ENCODE results near the gene UGT1A4.
"Not testable (repeated sequence)": the region's sequence is repeated elsewhere in the genome, so short reads cannot be mapped to it uniquely, and the experiment has no call there.

The UGT1A4 gene

GRCh38 chr2:233700028-233700635 lies 18.4 kb upstream of the UGT1A4 start:
- DNase-seq = no peak

- not testable (repeated sequence) for DNase-seq
Measured at GRCh38 chr2:233700842-233701241, 17.7 kb upstream of the UGT1A4 start.

GRCh38 chr2:233702238-233702637 lies 16.3 kb upstream of the UGT1A4 start:
- DNase-seq = no peak

GRCh38 chr2:233705911-233706506 lies 12.5 kb upstream of the UGT1A4 start:
- no peak for DNase-seq

GRCh38 chr2:233706720-233707119 lies 11.8 kb upstream of the UGT1A4 start:
- DNase-seq = no peak

- DNase-seq = no peak
Measured at GRCh38 chr2:233707940-233708644, 10.4 kb upstream of the UGT1A4 start.

- DNase-seq = no peak
Measured at GRCh38 chr2:233708942-233709341, 9.6 kb upstream of the UGT1A4 start.

GRCh38 chr2:233711312-233712008 lies 7.1 kb upstream of the UGT1A4 start:
- DNase-seq = peak in 11 of 14 donors; percentile 1 to 61 (median 17)

GRCh38 chr2:233712611-233713261 lies 5.8 kb upstream of the UGT1A4 start, which contains the start of gene UGT1A5:
UGT1A5 (plus strand) TSS chr2:233712907; CDS start chr2:233712992, 85 bp downstream.
- DNase-seq = no peak

GRCh38 chr2:233713262-233713615 lies 5.3 kb upstream of the UGT1A4 start:
- DNase-seq = no peak

- no peak for DNase-seq
Measured at GRCh38 chr2:233714121-233714520, 4.4 kb upstream of the UGT1A4 start.

- DNase-seq = no peak
Measured at GRCh38 chr2:233728723-233729301, 10.3 kb downstream of the UGT1A4 start, which contains the start of gene UGT1A3. UGT1A3 (plus strand) TSS chr2:233729042; CDS start chr2:233729127, 85 bp downstream.

- DNase-seq = not testable (repeated sequence)
Measured at GRCh38 chr2:233736868-233737653, 18.5 kb downstream of the UGT1A4 start.

GRCh38 chr2:233740870-233741269 lies 22.3 kb downstream of the UGT1A4 start:
- DNase-seq = no peak

GRCh38 chr2:233743464-233744259 lies 25.1 kb downstream of the UGT1A4 start:
- no peak for DNase-seq

GRCh38 chr2:233745073-233745755 lies 26.7 kb downstream of the UGT1A4 start:
- DNase-seq = no peak

GRCh38 chr2:233745838-233746237 lies 27.3 kb downstream of the UGT1A4 start:
- DNase-seq = not testable (repeated sequence)

- no peak for DNase-seq
Measured at GRCh38 chr2:233746475-233747282, 28.1 kb downstream of the UGT1A4 start.

- peak in 1 of 14 donors; percentile 1 for DNase-seq
Measured at GRCh38 chr2:233747283-233747544, 28.7 kb downstream of the UGT1A4 start.
